Iris pigment epithelial cell (primary cell): ENCODE measurements around the gene CYP46A1.
A peak's percentile ranks its signal among the peaks of the same experiment; 100 is the strongest.

Source experiments
- DNase-seq: peaks from one replicate; pipeline ENCODE4 v3.0.0-alpha.2; 2011; ENCODE audit warnings: low read depth

The CYP46A1 gene

DNA sequence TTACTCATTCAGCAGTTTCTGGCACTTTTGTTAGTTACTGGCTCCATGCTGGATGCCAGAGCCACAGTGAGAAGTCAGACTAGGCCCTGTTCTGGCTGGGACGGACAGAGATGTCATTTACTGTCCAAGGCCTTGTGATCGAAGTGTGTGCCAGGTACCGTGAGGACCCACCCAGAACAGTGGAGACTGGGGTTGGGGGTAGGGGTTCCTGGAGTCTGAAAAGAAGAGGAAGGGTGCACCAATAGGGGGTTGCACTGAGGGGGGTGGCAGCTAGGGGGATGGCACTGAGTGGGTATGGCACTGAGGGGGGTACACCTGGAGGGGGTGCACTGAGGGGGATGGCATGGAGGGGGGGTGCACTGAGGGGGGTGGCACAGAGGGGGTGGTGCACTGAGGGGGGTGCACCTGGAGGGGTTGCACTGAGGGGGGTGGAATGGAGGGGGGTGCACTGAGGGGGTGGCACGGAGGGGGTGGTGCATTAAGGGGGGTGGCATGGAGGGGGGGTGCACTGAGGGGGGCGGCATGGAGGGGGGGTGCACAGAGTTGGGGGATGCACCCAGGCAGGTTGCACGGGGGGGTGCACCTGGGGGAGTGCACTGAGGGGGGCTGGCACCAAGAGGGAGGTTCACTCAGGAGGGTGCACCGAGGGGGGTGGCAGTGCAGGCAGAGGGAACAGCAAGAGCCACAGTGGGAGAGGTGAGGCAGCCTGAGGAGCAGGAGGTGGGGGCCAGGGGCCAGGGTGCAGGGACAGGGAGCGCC is 10.6 kb upstream of the CYP46A1 start:
- DNase-seq: no peak

GRCh38 chr14:99674064-99674650 is 9.9 kb upstream of the CYP46A1 start:
- no peak for DNase-seq

DNA sequence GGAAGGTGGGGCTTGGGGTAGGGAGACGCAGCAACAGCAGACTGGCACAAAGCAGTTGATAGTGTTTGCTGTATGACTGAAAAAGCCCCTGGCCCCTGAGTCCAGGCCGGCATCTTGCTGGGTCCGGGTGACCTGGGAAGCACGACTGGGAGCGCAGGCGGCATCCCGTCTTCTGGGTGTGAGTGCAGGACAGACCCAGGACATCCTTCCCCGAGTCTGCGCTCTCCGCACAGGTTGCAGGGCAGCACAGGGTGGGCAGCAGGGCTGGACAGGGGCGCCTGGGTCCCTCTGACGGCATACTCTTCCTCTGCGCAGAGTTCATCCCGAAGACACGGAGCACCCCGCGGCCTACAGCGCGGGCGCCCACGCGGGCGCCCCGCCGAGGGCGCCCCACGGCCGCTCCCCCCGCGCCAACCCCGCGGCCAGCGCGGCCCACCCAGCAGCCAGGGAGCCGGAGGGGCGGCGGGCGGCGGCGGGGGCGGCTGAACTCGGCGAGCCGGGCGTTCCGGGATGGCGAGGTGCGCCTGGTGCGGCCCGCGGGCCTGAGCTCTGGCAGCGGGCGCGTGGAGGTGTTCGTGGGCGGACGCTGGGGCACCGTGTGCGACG is 9.2 kb upstream of the CYP46A1 start:
- DNase-seq: no peak

DNA sequence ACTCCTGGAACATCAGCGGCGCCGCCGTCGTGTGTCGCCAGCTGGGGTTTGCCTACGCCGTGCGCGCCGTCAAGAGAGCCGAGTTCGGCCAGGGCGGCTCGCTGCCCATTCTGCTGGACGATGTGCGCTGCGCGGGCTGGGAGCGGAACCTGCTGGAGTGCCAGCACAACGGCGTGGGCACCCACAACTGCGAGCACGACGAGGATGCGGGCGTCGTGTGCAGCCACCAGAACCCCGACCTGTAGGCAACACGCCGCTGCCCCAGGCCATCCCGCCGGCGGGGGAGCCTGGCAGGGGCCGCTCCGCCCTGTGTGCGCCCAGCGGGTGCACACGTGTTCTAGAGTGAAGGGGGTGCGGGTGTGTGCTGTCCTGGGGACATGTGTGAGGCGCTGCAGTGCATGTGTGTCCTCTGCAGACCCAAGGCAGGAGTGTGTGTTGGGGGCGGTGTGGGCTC is 8.7 kb upstream of the CYP46A1 start:
- no peak for DNase-seq

DNA sequence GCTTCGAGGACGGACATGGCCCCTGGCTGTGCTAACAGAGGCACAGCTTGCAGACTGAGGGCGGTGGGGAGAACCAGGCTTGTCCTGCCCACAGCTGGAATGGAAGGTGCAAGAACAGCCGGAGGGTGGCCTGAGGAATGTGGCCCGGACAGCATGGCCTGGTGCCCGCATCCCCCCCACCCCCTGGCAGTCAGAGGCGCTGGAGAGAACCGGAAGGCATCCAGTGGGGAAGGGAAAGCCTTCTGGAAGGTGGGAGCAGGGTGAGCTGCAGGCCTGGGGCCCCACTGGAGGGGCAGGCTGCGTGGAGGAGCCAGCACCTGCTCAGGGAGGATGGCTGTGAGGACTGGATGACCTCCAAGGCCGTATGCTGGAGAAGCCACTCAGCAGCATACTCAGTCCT is 8.1 kb upstream of the CYP46A1 start:
- no peak for DNase-seq

GRCh38 chr14:99676657-99677056 is 7.4 kb upstream of the CYP46A1 start:
- no peak for DNase-seq

DNA sequence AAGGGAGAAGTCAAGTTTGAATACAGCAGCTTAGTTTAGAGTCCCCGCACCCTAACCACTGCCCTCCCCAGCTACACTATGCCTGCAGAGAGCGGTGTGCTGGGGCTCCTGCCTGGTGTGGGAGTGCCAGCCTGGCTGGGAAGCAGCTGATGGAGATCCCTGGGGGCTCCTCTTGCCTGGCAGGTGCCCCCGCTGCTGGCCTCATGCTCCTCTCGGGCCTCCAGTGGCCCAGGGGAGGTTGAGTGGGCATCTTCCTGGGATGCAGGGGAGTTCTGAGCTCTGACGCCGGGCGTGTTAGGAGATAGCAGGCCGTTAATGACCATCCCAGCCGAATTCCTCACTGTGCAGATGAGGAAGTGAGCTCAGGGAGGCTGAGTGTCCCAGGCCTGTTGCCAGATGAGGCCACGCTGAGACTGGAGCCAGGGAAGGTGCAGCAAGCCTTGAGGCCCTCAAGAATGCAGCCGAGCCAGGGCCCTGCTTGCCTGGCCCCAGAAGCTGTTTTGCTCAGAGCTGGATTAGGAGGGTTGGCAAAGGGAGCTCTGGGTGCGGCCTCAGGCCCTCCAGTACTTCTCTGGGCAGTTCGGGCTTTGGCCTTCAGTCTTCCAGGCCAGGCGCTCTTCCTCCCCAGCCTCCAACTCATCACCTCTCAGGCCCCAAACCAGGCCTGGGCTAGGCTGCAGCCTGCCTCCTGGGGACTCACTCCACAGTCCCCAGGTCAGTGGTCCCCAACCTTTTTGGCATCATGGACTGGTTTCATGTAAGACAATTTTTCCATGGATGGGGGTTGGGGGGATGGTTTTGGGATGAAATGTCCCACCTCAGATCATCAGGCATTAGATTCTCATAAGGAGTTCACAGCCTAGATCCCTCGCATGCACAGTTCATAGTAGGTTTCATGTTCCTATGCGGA is 6.6 kb upstream of the CYP46A1 start:
- peak; percentile 26 for DNase-seq

DNA sequence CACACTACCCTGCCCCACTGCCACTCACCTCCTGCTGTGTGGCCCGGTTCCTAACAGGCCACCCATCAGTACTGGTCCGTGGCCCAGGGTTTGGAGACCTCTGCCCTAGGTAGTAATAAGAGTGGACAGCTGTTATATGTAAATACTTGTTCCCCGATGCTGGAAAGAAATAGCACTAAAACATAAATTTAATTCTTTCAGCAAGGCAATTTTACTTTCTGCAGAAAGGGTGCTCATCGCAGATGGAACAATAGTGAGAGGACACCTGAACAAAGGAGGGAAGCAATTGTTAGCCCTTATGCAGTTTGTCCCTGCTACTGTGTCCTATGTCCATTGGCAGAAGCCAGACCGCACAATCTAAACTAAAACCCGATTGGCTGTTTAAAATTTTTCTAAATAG is 5.9 kb upstream of the CYP46A1 start:
- no peak for DNase-seq

DNA sequence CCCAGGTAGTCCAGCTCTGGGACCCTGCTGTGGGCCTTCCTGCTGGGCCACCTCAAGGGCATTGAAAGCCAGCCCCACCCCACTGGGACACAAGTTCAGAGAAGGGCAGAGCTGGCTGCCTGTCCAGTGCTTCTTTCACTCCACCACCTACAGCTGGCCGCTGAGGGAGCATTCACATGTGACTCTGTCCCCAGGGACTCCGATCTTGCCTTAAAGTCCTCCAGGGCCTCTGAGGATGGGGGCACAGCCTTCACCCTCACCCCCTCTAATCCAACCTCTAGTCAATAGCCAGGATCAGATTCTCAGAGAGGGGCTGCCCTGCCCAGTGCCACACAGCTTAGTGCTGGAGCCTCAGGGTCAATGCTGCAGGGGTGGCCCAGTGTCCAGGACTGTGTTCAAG is 5.0 kb upstream of the CYP46A1 start:
- DNase-seq: no peak

- no peak for DNase-seq
These were observed 4.6 kb upstream of the CYP46A1 start for GRCh38 chr14:99679543-99679942.

- DNase-seq: no peak
These were observed 4.1 kb upstream of the CYP46A1 start for GRCh38 chr14:99679996-99680395.

DNA sequence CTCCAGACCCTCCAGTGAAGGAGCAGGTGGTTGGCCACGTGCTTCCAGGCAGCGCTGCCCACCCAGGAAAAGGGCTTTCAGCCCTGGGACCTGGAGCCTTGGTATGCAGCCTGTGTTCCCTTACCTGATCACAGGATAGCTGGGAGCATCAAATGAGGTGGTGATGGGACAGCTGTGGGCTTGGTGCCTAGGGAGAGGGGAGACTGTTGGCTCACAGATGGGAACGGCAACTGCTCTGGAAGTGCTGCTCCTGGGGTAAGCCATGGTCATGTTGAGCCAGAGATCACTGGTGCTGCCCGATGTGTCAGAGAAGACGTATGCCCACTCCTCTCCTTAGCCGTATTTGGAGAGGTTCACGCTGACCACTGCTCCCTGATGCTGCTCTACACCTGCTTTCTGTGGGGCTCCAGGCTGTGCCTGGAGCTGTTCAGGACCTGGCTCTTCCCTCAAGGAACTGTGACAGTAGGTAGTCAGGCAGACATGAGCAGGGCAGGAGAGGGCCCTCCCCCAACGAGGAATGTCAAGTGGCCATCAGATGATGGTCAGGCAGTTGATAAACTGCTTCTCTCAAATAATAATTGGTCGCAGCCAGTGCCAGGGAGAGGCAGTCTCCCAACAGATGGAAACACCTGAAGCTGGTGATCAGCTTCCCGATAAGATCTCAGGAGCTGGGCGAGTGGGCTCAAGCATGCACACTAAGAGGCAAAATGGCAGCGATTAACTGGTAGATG is 2.8 kb upstream of the CYP46A1 start:
- DNase-seq: no peak

GRCh38 chr14:99681832-99682148 is 2.3 kb upstream of the CYP46A1 start:
- no peak for DNase-seq

DNA sequence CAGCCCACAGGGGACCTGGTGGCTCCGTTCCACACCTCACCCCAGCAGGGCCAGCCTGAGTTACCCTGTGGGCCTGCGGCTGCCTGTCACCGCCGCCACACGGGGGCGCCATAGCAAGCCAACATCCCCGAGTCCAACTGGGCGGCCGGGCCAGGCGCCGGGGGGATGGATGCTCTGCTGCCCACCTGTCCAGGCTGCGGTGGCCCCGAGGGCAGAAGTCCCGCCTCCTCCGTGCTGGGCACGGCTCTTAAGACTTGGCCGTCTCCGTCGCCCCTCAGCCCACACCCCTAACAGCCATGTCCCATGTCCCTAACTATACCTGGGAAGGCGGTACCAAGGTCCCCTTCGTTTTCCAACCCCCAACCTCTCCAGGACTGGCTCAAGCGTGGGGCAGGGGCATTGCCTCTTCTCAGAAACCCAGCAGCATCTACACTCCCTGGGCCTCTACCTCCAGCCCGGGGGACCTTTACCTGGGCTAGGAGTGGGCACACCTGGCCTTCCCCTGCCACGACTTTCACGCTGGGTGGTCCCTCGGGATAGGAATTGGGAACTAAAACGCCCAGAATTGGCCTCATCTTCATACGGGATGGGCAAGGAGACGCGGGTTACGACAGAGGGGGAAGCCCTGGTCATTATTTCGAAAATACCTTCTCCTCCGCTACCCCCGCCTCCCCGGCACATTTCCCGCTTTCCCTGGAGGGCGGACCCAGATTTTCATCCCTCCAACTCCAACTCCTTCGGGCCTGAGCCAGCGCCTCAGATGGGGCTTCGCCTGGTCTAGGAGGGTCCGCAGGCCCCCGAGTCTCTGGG is 1.1 kb upstream of the CYP46A1 start:
- DNase-seq: peak; percentile 56

- DNase-seq: no peak
These were observed 374 bp downstream of the CYP46A1 start for GRCh38 chr14:99684410-99684934.

- no peak for DNase-seq
These were observed 1.1 kb downstream of the CYP46A1 start for GRCh38 chr14:99685151-99685591.

DNA sequence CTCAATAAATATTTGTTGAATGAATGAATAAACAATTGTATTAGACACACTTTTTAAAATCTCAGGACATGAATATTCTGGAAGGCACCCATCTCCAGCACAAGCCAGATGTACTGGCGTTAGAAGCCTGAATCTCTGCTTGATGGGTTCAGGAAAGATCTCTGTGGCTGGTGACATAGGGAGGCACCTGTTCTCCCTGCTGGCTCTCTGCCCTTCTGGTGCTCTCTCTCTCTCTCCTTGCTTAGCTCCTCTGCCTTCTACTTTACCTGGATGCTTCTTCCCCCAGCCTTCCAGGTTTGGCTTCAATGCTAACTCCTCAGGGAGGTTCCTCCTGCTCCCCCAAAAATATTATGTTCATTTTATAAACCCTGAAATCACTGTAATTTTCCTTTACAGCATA is 1.5 kb downstream of the CYP46A1 start:
- DNase-seq: no peak

GRCh38 chr14:99686557-99687283 is 2.6 kb downstream of the CYP46A1 start:
- no peak for DNase-seq

DNA sequence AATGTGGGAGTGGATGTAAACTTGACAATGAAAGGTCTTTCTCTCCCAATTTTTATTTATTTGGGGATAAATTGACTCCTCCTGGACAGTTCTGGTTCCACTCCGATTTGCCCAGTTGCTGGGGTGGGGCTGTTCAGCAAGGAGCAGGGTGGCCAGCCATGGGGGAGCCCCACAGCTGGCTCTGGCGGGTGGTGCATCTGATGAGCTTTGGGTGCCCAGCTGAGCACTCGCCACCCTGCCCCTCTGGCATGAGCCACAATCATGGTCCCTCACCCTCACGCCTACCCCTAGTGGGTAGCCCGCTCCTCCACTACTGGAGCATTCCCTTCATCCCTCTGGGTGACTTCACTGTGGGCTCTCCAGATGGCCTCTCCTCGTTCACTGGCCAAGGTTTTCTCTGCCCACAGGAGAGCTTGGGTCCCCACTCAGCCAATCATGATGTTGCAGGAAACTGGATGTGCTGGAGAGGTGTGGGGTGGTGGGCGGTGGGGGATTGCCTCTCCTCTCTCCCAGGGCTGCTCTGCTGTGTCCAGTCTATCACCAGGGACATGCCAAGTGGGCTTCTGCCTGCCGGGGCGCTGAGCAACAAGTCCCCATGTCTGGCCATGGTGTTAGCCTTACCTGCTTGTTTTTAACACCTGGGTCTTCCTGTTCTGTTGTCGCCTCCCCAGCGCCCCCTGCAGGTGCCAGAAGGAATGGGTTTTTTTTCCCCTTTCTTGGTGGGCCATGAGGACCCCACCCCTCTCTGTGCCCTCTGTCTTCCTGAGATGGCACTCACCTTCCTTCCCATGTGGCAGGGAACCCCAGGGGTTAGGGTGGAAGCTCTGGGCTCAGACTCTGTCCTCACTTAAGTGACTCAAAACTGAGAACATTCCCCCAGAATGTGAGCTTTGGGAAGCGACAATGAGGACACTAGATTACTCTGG is 3.4 kb downstream of the CYP46A1 start:
- DNase-seq: no peak
